IPS-NIHi11 (cell line): ENCODE data around the gene DENND1C.

Source experiments
- DNase-seq: peaks from one replicate; pipeline ENCODE4 v3.0.0; 2012; ENCODE audit warnings: mixed read lengths, low spot score

The DENND1C gene

GRCh38 chr19:6481541-6482342 lies at the start of gene DENND1C:
Gene DENND1C, minus strand, starts transcription at chr19:6481787. Its CDS starts 92 bp downstream, at chr19:6481695.
- peak; percentile 62 for DNase-seq

- peak; percentile 87 for DNase-seq
Measured at GRCh38 chr19:6530386-6531162, 49.0 kb upstream of the DENND1C start, which contains the start of gene TNFSF9. Gene TNFSF9, plus strand, starts transcription at chr19:6531026. Its CDS starts 11 bp downstream, at chr19:6531037.

- DNase-seq, result no peak
Measured at GRCh38 chr19:6529937-6530385, 48.4 kb upstream of the DENND1C start.

- no peak for DNase-seq
Measured at GRCh38 chr19:6529351-6529750, 47.8 kb upstream of the DENND1C start.

GRCh38 chr19:6528544-6529121 lies 47.0 kb upstream of the DENND1C start:
- peak; percentile 13 for DNase-seq

GRCh38 chr19:6527893-6528543 lies 46.4 kb upstream of the DENND1C start:
- no peak for DNase-seq

- no peak for DNase-seq
Measured at GRCh38 chr19:6524311-6524710, 42.7 kb upstream of the DENND1C start.

GRCh38 chr19:6522712-6523111 lies 41.1 kb upstream of the DENND1C start:
- DNase-seq, result no peak

GRCh38 chr19:6521718-6522646 lies 40.4 kb upstream of the DENND1C start:
- DNase-seq, result no peak

- DNase-seq, result no peak
Measured at GRCh38 chr19:6519289-6519688, 37.7 kb upstream of the DENND1C start.

- DNase-seq, result no peak
Measured at GRCh38 chr19:6518145-6518911, 36.7 kb upstream of the DENND1C start.

GRCh38 chr19:6516659-6517291 lies 35.2 kb upstream of the DENND1C start:
- peak; percentile 94 for DNase-seq

- peak; percentile 97 for DNase-seq
Measured at GRCh38 chr19:6516018-6516658, 34.6 kb upstream of the DENND1C start.

GRCh38 chr19:6514926-6515544 lies 33.4 kb upstream of the DENND1C start:
- no peak for DNase-seq

GRCh38 chr19:6514089-6514488 lies 32.5 kb upstream of the DENND1C start:
- no peak for DNase-seq

- DNase-seq, result no peak
Measured at GRCh38 chr19:6510618-6511017, 29.0 kb upstream of the DENND1C start.

GRCh38 chr19:6509118-6509971 lies 27.8 kb upstream of the DENND1C start:
- DNase-seq, result no peak
